ENCODE results near the gene NOL12. TPM values are rescaled to one million over a fixed set of nuclear protein-coding genes. Genes with fewer than 3 reads are reported as not detected.
"Not testable (repeated sequence)": the region's sequence is repeated elsewhere in the genome, so short reads cannot be mapped to it uniquely, and the experiment has no call there.

Gene NOL12
- total RNA-seq, 1 donor from 2014 or later = 18.1 TPM

DNA sequence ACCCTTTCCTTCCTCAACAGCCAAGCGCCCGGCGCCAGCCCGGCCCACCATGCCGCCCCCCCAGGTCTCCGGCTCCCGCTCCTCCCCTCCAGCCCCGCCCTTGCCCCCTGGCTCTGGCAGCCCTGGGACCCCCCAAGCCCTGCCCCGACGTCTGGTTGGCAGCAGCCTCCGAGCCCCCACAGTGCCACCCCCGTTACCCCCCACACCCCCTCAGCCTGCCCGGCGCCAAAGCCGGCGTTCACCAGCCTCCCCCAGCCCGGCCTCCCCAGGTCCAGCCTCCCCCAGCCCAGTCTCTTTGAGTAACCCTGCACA, 30.9 kb upstream of the NOL12 start:
- no peak overlapping the region for H3K27ac ChIP-seq (ENCODE audit: low read depth, low read length)
- H4K20me1 ChIP-seq (ENCODE audit: insufficient read depth, low read length) = peaks cover 12% of the 10 kb centered on the region
- no peaks in the 10 kb centered on the region for H3K27me3 ChIP-seq (ENCODE audit: insufficient read depth, low read length)
- H3K4me3 ChIP-seq (ENCODE audit: insufficient read depth, low read depth, low read length) = no peak overlapping the region
- no peak overlapping the region for H2AFZ ChIP-seq (ENCODE audit: low read depth, low read length)
- FAIRE-seq (no peak), DNase-seq (ENCODE audit: low read depth) (no peak)
- Mint-ChIP-seq H3K9me3 (ENCODE audit: unreplicated experiment) (no peaks in the 10 kb centered on the region), H3K4me1 (ENCODE audit: low read depth, unreplicated experiment) (peaks cover 5% of the 10 kb centered on the region), H3K36me3 (ENCODE audit: low read depth, unreplicated experiment) (peaks cover 9% of the 10 kb centered on the region), H3K27me3 (ENCODE audit: low read depth, unreplicated experiment) (no peaks in the 10 kb centered on the region), H3K27ac (ENCODE audit: unreplicated experiment) (no peak overlapping the region), H3K4me3 (ENCODE audit: unreplicated experiment) (no peak overlapping the region)
- peaks cover 6% of the 10 kb centered on the region for H3K36me3 ChIP-seq (ENCODE audit: insufficient read depth, low read length)
- peaks cover 15% of the 10 kb centered on the region for H3K4me1 ChIP-seq (ENCODE audit: insufficient read depth, low read length)
- no peaks in the 10 kb centered on the region for H3K9me3 ChIP-seq (ENCODE audit: insufficient read depth, low read depth, low read length)
- no peak overlapping the region for H3K4me2 ChIP-seq (ENCODE audit: low read length)
- H3K9ac ChIP-seq (ENCODE audit: low read length) = no peak overlapping the region
- peaks cover 12% of the 10 kb centered on the region for H3K79me2 ChIP-seq (ENCODE audit: insufficient read depth, low read length)
- no peak for TF ChIP-seq CTCF (IDR thresholded peaks at IDR 0.05; ENCODE audit: insufficient read depth, low read depth, low read length)
- no peak for TF ChIP-seq EZH2 (IDR thresholded peaks at IDR 0.05; ENCODE audit: insufficient read depth, low read length)

DNA sequence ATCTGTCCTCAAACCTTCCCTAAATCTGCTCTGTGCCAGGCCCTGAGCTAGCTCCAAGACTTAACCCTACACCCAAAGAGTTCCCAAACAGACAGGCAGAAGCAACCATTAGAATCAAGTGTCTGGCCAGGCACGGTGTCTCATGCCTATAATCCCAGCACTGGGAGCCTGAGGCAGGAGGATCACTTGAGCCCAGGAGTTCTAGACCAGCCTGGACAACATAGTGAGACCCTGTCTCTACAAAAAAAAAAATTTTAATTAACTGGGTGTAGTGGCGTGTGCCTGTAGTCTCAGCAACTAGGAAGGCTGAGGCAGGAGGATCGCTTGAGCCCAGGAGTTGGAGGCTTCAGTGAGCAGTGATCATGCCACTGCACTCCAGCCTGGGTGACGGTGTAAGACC, 29.6 kb upstream of the NOL12 start:
- H3K27me3 Mint-ChIP-seq (ENCODE audit: low read depth, unreplicated experiment); H3K9me3 Mint-ChIP-seq (ENCODE audit: unreplicated experiment); H3K27me3 ChIP-seq (ENCODE audit: insufficient read depth, low read length); H3K4me3 ChIP-seq (ENCODE audit: insufficient read depth, low read depth, low read length); H3K9ac ChIP-seq (ENCODE audit: low read length); FAIRE-seq; H3K9me3 ChIP-seq (ENCODE audit: insufficient read depth, low read depth, low read length); H3K27ac ChIP-seq (ENCODE audit: low read depth, low read length); H3K27ac Mint-ChIP-seq (ENCODE audit: unreplicated experiment); H3K4me2 ChIP-seq (ENCODE audit: low read length); DNase-seq (ENCODE audit: low read depth); H3K4me3 Mint-ChIP-seq (ENCODE audit: unreplicated experiment); H3K36me3 Mint-ChIP-seq (ENCODE audit: low read depth, unreplicated experiment); H2AFZ ChIP-seq (ENCODE audit: low read depth, low read length); H3K36me3 ChIP-seq (ENCODE audit: insufficient read depth, low read length): not testable (repeated sequence)
- Histone ChIP-seq H3K79me2 (ENCODE audit: insufficient read depth, low read length) (peaks cover 26% of the 10 kb centered on the region), H3K4me1 (ENCODE audit: insufficient read depth, low read length) (peaks cover 27% of the 10 kb centered on the region), H4K20me1 (ENCODE audit: insufficient read depth, low read length) (peaks cover 23% of the 10 kb centered on the region)
- H3K4me1 Mint-ChIP-seq (ENCODE audit: low read depth, unreplicated experiment) = peaks cover 14% of the 10 kb centered on the region

GRCh38 chr22:37657590-37658132, 28.5 kb upstream of the NOL12 start:
- H3K36me3 Mint-ChIP-seq (ENCODE audit: low read depth, unreplicated experiment) = peaks cover 7% of the 10 kb centered on the region
- no peaks in the 10 kb centered on the region for H3K9me3 ChIP-seq (ENCODE audit: insufficient read depth, low read depth, low read length)
- no peaks in the 10 kb centered on the region for H3K27me3 ChIP-seq (ENCODE audit: insufficient read depth, low read length)
- no peak for FAIRE-seq
- peak overlapping the region; percentile 53 for H3K4me3 ChIP-seq (ENCODE audit: insufficient read depth, low read depth, low read length)
- peak overlapping the region; percentile 58 for H3K27ac ChIP-seq (ENCODE audit: low read depth, low read length)
- peak overlapping the region; percentile 85 for H3K4me2 ChIP-seq (ENCODE audit: low read length)
- peaks cover 28% of the 10 kb centered on the region for H3K4me1 ChIP-seq (ENCODE audit: insufficient read depth, low read length)
- no peak for DNase-seq (ENCODE audit: low read depth)
- no peaks in the 10 kb centered on the region for H3K36me3 ChIP-seq (ENCODE audit: insufficient read depth, low read length)
- no peak for TF ChIP-seq EZH2 (IDR thresholded peaks at IDR 0.05; ENCODE audit: insufficient read depth, low read length)
- TF ChIP-seq CTCF (IDR thresholded peaks at IDR 0.05; ENCODE audit: insufficient read depth, low read depth, low read length) = no peak
- H3K4me3 Mint-ChIP-seq (ENCODE audit: unreplicated experiment) = peak overlapping the region; percentile 87
- peaks cover 29% of the 10 kb centered on the region for H4K20me1 ChIP-seq (ENCODE audit: insufficient read depth, low read length)
- no peaks in the 10 kb centered on the region for H3K9me3 Mint-ChIP-seq (ENCODE audit: unreplicated experiment)
- H3K27ac Mint-ChIP-seq (ENCODE audit: unreplicated experiment) = peak overlapping the region; percentile 95
- H2AFZ ChIP-seq (ENCODE audit: low read depth, low read length) = peak overlapping the region; percentile 84
- no peaks in the 10 kb centered on the region for H3K27me3 Mint-ChIP-seq (ENCODE audit: low read depth, unreplicated experiment)
- peaks cover 36% of the 10 kb centered on the region for H3K79me2 ChIP-seq (ENCODE audit: insufficient read depth, low read length)
- peaks cover 15% of the 10 kb centered on the region for H3K4me1 Mint-ChIP-seq (ENCODE audit: low read depth, unreplicated experiment)
- H3K9ac ChIP-seq (ENCODE audit: low read length) = peak overlapping the region; percentile 70

Data from astrocyte (in vitro differentiated cells and primary cell).